SK-N-SH (cell line): ENCODE data around the gene PLXNA4. TPM values are rescaled to one million over a fixed set of nuclear protein-coding genes. Genes with fewer than 3 reads are reported as not detected.

ENCODE experiments used
- CTCF ChIA-PET: fragments of 300-600, 350-600 bp; formaldehyde crosslinking; extraction: SDS; loops from one replicate; lab custom pipeline; 2021; lab: Yijun Ruan, JAX
- POLR2A ChIA-PET: fragments of 350-600 bp; sonication (Branson Sonifier 250); formaldehyde crosslinking; extraction: SDS; loops from one replicate; lab custom pipeline; 2020; ENCODE audit warnings: antibody characterized with exemption, inconsistent platforms; lab: Yijun Ruan, JAX
- DNase-seq: peaks from one replicate; pipeline ENCODE4 v3.0.0; 2012
- H2AFZ ChIP-seq: fragments of 200-600 bp; sonication (generic); 2 replicates; pipeline ENCODE4 v1.8.1; 2016; ENCODE audit warnings: antibody characterized with exemption, mild to moderate bottlenecking, low read depth
- H3F3A ChIP-seq: fragments of 200-600 bp; sonication (generic); replicated peaks from 2 replicates; pipeline ENCODE3; 2016; ENCODE audit warnings: antibody characterized with exemption, mild to moderate bottlenecking; ENCODE audit not compliant: insufficient read depth
- H3K27ac ChIP-seq, 2 experiments: fragments of 200-500 bp in 1 of 2; fragments of 200-600 bp in 1 of 2; sonication (Bioruptor generic) in 1 of 2; sonication (generic), shearing (Covaris generic) in 1 of 2; 2 replicates each; pipeline versions ENCODE4 v1.5.1 to v1.6.1; 2014 to 2016; ENCODE audit warnings: low read depth in 2 of 2, inconsistent platforms in 1 of 2, low read length in 1 of 2, mild to moderate bottlenecking in 1 of 2, mixed read lengths in 1 of 2
- H3K27me3 ChIP-seq: fragments of 200-600 bp; sonication (generic), shearing (Covaris generic); 2 replicates; pipeline ENCODE4 v1.6.1; 2016; ENCODE audit warnings: mixed run types; ENCODE audit not compliant: insufficient read depth
- H3K36me3 ChIP-seq, 2 experiments: fragments of 200-500 bp in 1 of 2; fragments of 200-600 bp in 1 of 2; sonication (Bioruptor generic) in 1 of 2; sonication (generic) in 1 of 2; replicated peaks in 1 of 2; 2 replicates each; pipeline versions ENCODE3 to v1.5.1; 2014 to 2016; ENCODE audit warnings: low read length in 1 of 2, mild to moderate bottlenecking in 1 of 2; ENCODE audit not compliant: insufficient read depth in 2 of 2, control insufficient read depth in 1 of 2
- H3K4me1 ChIP-seq, 2 experiments: fragments of 200-500 bp in 1 of 2; fragments of 200-600 bp in 1 of 2; sonication (Bioruptor generic) in 1 of 2; sonication (generic), shearing (Covaris generic) in 1 of 2; 2 replicates each; pipeline versions ENCODE4 v1.5.1 to v1.6.1; 2014 to 2016; ENCODE audit warnings: low read depth in 1 of 2, low read length in 1 of 2, mixed run types in 1 of 2; ENCODE audit not compliant: insufficient read depth in 2 of 2, control insufficient read depth in 1 of 2
- H3K4me2 ChIP-seq: fragments of 200-600 bp; sonication (generic), shearing (Covaris generic); 2 replicates; pipeline ENCODE4 v1.6.1; 2017; ENCODE audit warnings: mixed run types
- H3K4me3 ChIP-seq, 2 experiments: fragments of 200-500 bp in 1 of 2; fragments of 200-600 bp in 1 of 2; sonication (Bioruptor generic) in 1 of 2; sonication (generic), shearing (Covaris generic) in 1 of 2; 2 replicates each; pipeline versions ENCODE4 v1.5.1 to v1.8.1; 2014 to 2016; ENCODE audit warnings: low read depth in 2 of 2, inconsistent platforms in 1 of 2, low read length in 1 of 2, mild to moderate bottlenecking in 1 of 2, mixed read lengths in 1 of 2, moderate library complexity in 1 of 2
- H3K79me2 ChIP-seq: fragments of 200-600 bp; sonication (generic); 2 replicates; pipeline ENCODE4 v1.8.1; 2017; ENCODE audit warnings: mild to moderate bottlenecking; ENCODE audit not compliant: insufficient read depth
- H3K9ac ChIP-seq: fragments of 200-600 bp; sonication (generic); 2 replicates; pipeline ENCODE4 v1.6.1; 2017; ENCODE audit warnings: mixed run types
- H3K9me2 ChIP-seq: fragments of 200-600 bp; sonication (generic); 2 replicates; pipeline ENCODE4 v1.6.1; 2017; ENCODE audit warnings: mixed run types
- H3K9me3 ChIP-seq: fragments of 200-600 bp; sonication (generic); 2 replicates; pipeline ENCODE4 v1.6.1; 2017; ENCODE audit warnings: mixed run types, mild to moderate bottlenecking, moderate library complexity
- H4K20me1 ChIP-seq: fragments of 200-600 bp; sonication (generic); 2 replicates; pipeline ENCODE4 v1.6.1; 2017; ENCODE audit warnings: mild to moderate bottlenecking, mixed run types; ENCODE audit not compliant: insufficient read depth
- EP300 ChIP-seq, 2 experiments: IDR thresholded peaks; 2 replicates each; pipeline versions ENCODE4 v1.4.0 to v1.6.1; 2012; ENCODE audit warnings: borderline replicate concordance in 1 of 2, low read depth in 1 of 2, low read length in 1 of 2
- FOSL2 ChIP-seq: IDR thresholded peaks from 2 replicates; pipeline ENCODE4 v1.4.0; 2012; ENCODE audit warnings: low read depth, mild to moderate bottlenecking, moderate library complexity, borderline replicate concordance
- FOXM1 ChIP-seq: IDR thresholded peaks from 2 replicates; pipeline ENCODE4 v1.4.0; 2012; ENCODE audit warnings: low read depth, mild to moderate bottlenecking
- GABPA ChIP-seq: IDR thresholded peaks from 2 replicates; pipeline ENCODE4 v1.4.0; 2012; ENCODE audit warnings: low read depth, mild to moderate bottlenecking
- GATA2 ChIP-seq: sonication (generic); formaldehyde crosslinking; IDR thresholded peaks from 2 replicates; pipeline ENCODE4 v1.5.0; 2020; ENCODE audit warnings: mild to moderate bottlenecking, missing genetic modification reagents
- JUND ChIP-seq: IDR thresholded peaks from 2 replicates; pipeline ENCODE4 v1.4.0; 2012
- MEF2A ChIP-seq: IDR thresholded peaks from 2 replicates; pipeline ENCODE4 v1.4.0; 2012; ENCODE audit warnings: low read depth, borderline replicate concordance
- MXI1 ChIP-seq: IDR thresholded peaks from 2 replicates; pipeline ENCODE4 v1.6.1; 2012; ENCODE audit warnings: mild to moderate bottlenecking, low read depth, low read length, improper control_type of control experiment
- NFIC ChIP-seq: IDR thresholded peaks from 2 replicates; pipeline ENCODE4 v1.4.0; 2012; ENCODE audit warnings: borderline replicate concordance
- NRF1 ChIP-seq: IDR thresholded peaks from 2 replicates; pipeline ENCODE4 v1.6.1; 2012; ENCODE audit warnings: low read depth, mild to moderate bottlenecking, low read length
- POLR2AphosphoS5 ChIP-seq: IDR thresholded peaks from 2 replicates; pipeline ENCODE4 v1.6.1; 2012; ENCODE audit warnings: low read depth, low read length
- RAD21 ChIP-seq: IDR thresholded peaks from 2 replicates; pipeline ENCODE4 v1.6.1; 2012; ENCODE audit warnings: mild to moderate bottlenecking, low read length
- RCOR1 ChIP-seq: fragments of 150-350 bp; IDR thresholded peaks from 2 replicates; pipeline ENCODE4 v1.6.1; 2017; ENCODE audit warnings: antibody characterized with exemption, low read length
- RXRA ChIP-seq: IDR thresholded peaks from 2 replicates; pipeline ENCODE4 v1.4.0; 2012; ENCODE audit warnings: low read depth, mild to moderate bottlenecking, borderline replicate concordance
- SIN3A ChIP-seq: IDR thresholded peaks from 2 replicates; pipeline ENCODE4 v1.6.1; 2012; ENCODE audit warnings: low read depth, mild to moderate bottlenecking, low read length, moderate library complexity, borderline replicate concordance
- SMC3 ChIP-seq: IDR thresholded peaks from 2 replicates; pipeline ENCODE4 v1.6.1; 2012; ENCODE audit warnings: low read depth, low read length, improper control_type of control experiment
- TAF1 ChIP-seq: IDR thresholded peaks from 2 replicates; pipeline ENCODE4 v1.6.1; 2012; ENCODE audit warnings: low read depth, mild to moderate bottlenecking, low read length, moderate library complexity, borderline replicate concordance
- TCF12 ChIP-seq: IDR thresholded peaks from 2 replicates; pipeline ENCODE4 v1.4.0; 2012
- TEAD4 ChIP-seq: IDR thresholded peaks from 2 replicates; pipeline ENCODE4 v1.4.0; 2012; ENCODE audit warnings: mild to moderate bottlenecking, borderline replicate concordance; ENCODE audit not compliant: insufficient read depth
- YY1 ChIP-seq: IDR thresholded peaks from 2 replicates; pipeline ENCODE4 v1.4.0; 2012; ENCODE audit warnings: low read depth, mild to moderate bottlenecking
- WGBS: methylation state at CpG from one replicate; pipeline ENCODE4 v1.1.6; 2017; ENCODE audit warnings: low lambda C conversion rate; 5-methylcytosine and 5-hydroxymethylcytosine counted together
- polyA plus RNA-seq, 3 experiments: library from polyadenylated mRNA; depleted of rRNA; stranded (reverse); fragments of >200 nt; gene quantifications; 2 replicates each; pipeline ENCODE4 v1.2.3, GENCODE V29; 2012
- TF ChIP-seq, protein P1 (sequence below): IDR thresholded peaks from 2 replicates; pipeline ENCODE4 v1.4.0; 2012; ENCODE audit warnings: low read depth, borderline replicate concordance
- TF ChIP-seq, protein P2 (sequence below): fragments of 200-600 bp; sonication (generic); IDR thresholded peaks from 2 replicates; pipeline ENCODE4 v1.6.1; 2017; ENCODE audit warnings: antibody characterized with exemption, mild to moderate bottlenecking, moderate library complexity
- TF ChIP-seq, protein P3 (sequence below): fragments of 150-350 bp; IDR thresholded peaks from 2 replicates; pipeline ENCODE4 v1.6.1; 2017; ENCODE audit warnings: antibody characterized with exemption, low read length, low read depth, borderline replicate concordance
- TF ChIP-seq, protein P4 (sequence below): IDR thresholded peaks from 2 replicates; pipeline ENCODE4 v1.4.0; 2012; ENCODE audit warnings: low read depth

PLXNA4 gene
- polyA plus RNA-seq, 1 of the 3 experiments (the other 2 are of a cell fraction): 2.4 TPM

DNA sequence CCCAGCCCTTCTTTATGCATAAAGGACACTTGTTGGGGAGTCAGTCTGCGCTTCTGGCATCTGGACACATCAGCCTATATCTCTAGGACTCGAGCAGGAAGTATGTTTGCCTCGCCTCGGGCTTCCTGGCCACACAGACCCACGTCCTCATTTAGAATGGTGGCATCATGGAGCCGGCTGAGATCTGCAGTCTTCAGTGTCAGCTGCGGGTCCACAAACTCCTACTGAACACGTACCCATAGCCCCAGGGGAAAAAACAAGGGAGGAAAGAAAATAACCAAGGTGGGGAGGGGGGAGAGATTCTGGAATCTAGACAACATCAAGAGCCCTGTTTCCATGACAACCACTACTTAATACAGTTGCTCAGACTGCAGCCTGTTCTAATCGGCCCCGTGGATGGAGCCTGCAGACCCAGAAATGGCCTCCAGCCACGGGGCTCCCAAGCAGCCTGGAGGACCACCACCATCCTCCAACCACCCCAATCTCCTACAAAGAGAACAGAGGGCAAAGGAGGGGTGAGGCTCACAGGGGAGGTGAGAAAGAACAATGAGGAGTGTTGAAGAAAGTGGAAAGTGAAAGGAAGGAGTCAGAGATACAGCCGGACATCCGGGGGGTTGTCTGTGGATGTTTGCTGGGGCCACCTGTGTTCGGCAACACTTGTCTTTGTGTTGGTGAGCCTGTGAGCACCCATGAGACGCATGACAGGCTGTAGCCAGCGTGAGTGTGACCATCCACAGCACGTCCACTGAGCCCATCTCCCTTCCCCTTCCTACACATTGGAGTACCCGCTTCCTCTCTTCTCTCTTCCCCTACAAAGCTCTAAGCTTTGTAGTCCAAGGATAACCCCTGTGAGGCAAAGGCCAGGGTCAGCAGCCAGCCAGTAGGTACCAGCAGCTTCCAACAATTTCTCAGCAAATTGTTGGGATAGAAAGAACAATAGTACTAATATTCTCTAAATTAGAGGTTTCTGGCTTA lies 141.0 kb downstream of the PLXNA4 start (continued):
- no peak for TF ChIP-seq NRF1
- TF ChIP-seq SIN3A: no peak
- TF ChIP-seq RXRA: no peak
- TF ChIP-seq GATA2: peak; percentile 51
- TF ChIP-seq FOSL2: no peak
- no peak; the same call in 1 of the 2 replicates for TF ChIP-seq RAD21
- no peak for TF ChIP-seq JUND
- TF ChIP-seq, protein P1, sequence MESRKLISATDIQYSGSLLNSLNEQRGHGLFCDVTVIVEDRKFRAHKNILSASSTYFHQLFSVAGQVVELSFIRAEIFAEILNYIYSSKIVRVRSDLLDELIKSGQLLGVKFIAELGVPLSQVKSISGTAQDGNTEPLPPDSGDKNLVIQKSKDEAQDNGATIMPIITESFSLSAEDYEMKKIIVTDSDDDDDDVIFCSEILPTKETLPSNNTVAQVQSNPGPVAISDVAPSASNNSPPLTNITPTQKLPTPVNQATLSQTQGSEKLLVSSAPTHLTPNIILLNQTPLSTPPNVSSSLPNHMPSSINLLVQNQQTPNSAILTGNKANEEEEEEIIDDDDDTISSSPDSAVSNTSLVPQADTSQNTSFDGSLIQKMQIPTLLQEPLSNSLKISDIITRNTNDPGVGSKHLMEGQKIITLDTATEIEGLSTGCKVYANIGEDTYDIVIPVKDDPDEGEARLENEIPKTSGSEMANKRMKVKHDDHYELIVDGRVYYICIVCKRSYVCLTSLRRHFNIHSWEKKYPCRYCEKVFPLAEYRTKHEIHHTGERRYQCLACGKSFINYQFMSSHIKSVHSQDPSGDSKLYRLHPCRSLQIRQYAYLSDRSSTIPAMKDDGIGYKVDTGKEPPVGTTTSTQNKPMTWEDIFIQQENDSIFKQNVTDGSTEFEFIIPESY: no peak
- no peak for TF ChIP-seq FOXM1

DNA sequence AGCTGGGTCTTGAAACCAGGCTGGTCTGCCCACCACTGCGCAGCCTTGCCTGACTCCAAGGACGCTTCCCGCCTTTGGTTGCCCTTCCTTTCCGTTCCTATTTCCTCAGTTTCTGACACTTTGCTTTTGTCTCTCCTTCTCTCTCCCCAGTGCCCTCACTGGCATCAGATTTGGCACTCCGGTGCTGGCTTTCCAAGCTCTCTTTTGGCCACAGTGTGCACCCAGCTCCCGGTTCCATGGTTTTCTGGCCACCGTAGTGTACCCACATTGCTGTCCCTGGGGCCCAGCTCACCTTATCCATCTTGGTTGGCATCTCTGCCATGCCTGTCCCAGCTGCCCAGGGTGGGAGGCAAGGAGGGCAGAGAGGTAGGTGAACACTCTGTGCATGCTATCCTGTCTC lies 142.2 kb downstream of the PLXNA4 start:
- H3K4me2 ChIP-seq: no peak overlapping the region
- no peak for TF ChIP-seq TEAD4
- TF ChIP-seq NRF1: no peak
- TF ChIP-seq, protein P2, sequence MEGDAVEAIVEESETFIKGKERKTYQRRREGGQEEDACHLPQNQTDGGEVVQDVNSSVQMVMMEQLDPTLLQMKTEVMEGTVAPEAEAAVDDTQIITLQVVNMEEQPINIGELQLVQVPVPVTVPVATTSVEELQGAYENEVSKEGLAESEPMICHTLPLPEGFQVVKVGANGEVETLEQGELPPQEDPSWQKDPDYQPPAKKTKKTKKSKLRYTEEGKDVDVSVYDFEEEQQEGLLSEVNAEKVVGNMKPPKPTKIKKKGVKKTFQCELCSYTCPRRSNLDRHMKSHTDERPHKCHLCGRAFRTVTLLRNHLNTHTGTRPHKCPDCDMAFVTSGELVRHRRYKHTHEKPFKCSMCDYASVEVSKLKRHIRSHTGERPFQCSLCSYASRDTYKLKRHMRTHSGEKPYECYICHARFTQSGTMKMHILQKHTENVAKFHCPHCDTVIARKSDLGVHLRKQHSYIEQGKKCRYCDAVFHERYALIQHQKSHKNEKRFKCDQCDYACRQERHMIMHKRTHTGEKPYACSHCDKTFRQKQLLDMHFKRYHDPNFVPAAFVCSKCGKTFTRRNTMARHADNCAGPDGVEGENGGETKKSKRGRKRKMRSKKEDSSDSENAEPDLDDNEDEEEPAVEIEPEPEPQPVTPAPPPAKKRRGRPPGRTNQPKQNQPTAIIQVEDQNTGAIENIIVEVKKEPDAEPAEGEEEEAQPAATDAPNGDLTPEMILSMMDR: no peak
- TF ChIP-seq MEF2A: no peak
- TF ChIP-seq, protein P3, sequence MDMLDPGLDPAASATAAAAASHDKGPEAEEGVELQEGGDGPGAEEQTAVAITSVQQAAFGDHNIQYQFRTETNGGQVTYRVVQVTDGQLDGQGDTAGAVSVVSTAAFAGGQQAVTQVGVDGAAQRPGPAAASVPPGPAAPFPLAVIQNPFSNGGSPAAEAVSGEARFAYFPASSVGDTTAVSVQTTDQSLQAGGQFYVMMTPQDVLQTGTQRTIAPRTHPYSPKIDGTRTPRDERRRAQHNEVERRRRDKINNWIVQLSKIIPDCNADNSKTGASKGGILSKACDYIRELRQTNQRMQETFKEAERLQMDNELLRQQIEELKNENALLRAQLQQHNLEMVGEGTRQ: no peak
- TF ChIP-seq POLR2AphosphoS5: no peak
- TF ChIP-seq TAF1: no peak
- TF ChIP-seq MXI1: no peak
- TF ChIP-seq YY1: no peak
- TF ChIP-seq EP300 (IDR thresholded peaks at IDR 0.05; ENCODE audit: borderline replicate concordance in 1 of 2, low read depth in 1 of 2, low read length in 1 of 2): no peak
- TF ChIP-seq TCF12: no peak
- TF ChIP-seq FOSL2: no peak
- TF ChIP-seq GABPA: no peak
- TF ChIP-seq, protein P4, sequence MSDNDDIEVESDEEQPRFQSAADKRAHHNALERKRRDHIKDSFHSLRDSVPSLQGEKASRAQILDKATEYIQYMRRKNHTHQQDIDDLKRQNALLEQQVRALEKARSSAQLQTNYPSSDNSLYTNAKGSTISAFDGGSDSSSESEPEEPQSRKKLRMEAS: no peak
- TF ChIP-seq RCOR1: no peak
- no peak for TF ChIP-seq RXRA
- TF ChIP-seq SIN3A: no peak
- no peak for TF ChIP-seq NFIC
- TF ChIP-seq JUND: no peak
- TF ChIP-seq SMC3: no peak
- TF ChIP-seq, all 33 proteins: peak for 0
- Histone ChIP-seq H3K9ac (no peak overlapping the region), H3K9me3 (no peaks in the 10 kb centered on the region), H2AFZ (no peak overlapping the region), H3K79me2 (no peaks in the 10 kb centered on the region), H4K20me1 (no peaks in the 10 kb centered on the region), H3K9me2 (no peaks in the 10 kb centered on the region), H3K36me3 (no peaks in the 10 kb centered on the region), H3K4me3 (no peak overlapping the region), H3K4me1 (peaks cover 15 to 67% of the 10 kb centered on the region in 2 experiments), H3K27me3 (no peaks in the 10 kb centered on the region), H3K27ac (peak overlapping the region in 1 of 2 experiments; percentile 92; a peak in 1 of 4 replicates), H3F3A (peaks cover 4% of the 10 kb centered on the region)
- 89% methylated on average over 7 of the region's 7 CpGs for WGBS
- CTCF ChIA-PET: interaction anchor here (0.6 to 4.5 kb wide), 3 partner anchors 9 to 115 kb away, joined by 3 to 15 read pairs (median 4); no protein-coding TSS in a partner anchor
- DNase-seq: no peak
- POLR2A ChIA-PET: no interaction called here
